Ovary (tissue), 9 donors: ENCODE results near the gene DEGS2. TPM values are rescaled to one million over a fixed set of nuclear protein-coding genes. Genes with fewer than 3 reads are reported as not detected.

Source experiments
- DNase-seq, 5 donors: peaks; one replicate each; pipeline ENCODE4 v3.0.0-alpha.2; 2019 to 2020
- H3K27ac ChIP-seq, 2 donors: fragments of 200-600 bp; one replicate each; pipeline versions ENCODE4 v1.5.1 to v1.8.0; 2019 to 2022
- H3K27me3 ChIP-seq: fragments of 200-600 bp; one replicate; pipeline ENCODE4 v1.8.0; 2022
- H3K36me3 ChIP-seq: fragments of 200-600 bp; sonication (generic); one replicate; pipeline ENCODE4 v1.5.1; 2019
- H3K4me1 ChIP-seq: one replicate; pipeline ENCODE4 v1.8.1; 2013; ENCODE audit warnings: mild to moderate bottlenecking, moderate library complexity; ENCODE audit not compliant: insufficient read depth
- H3K4me3 ChIP-seq: fragments of 200-600 bp; sonication (generic); one replicate; pipeline ENCODE4 v1.5.1; 2017
- H3K9me3 ChIP-seq, 2 donors: fragments of 200-600 bp in 1 of 2; sonication (generic) in 1 of 2; one replicate each; pipeline versions ENCODE4 v1.5.1 to v1.8.1; 2013 to 2019; ENCODE audit warnings: mild to moderate bottlenecking in 1 of 2, moderate library complexity in 1 of 2
- EP300 ChIP-seq: sonication (generic); formaldehyde crosslinking; IDR thresholded peaks from one replicate; pipeline ENCODE4 v1.6.1; 2017; ENCODE audit warnings: antibody characterized with exemption
- POLR2A ChIP-seq: fragments of 450-650 bp; IDR thresholded peaks from one replicate; pipeline ENCODE4 v1.6.1; 2017; ENCODE audit warnings: antibody characterized with exemption, mild to moderate bottlenecking, moderate library complexity
- WGBS, 3 donors: extraction: QIAGEN DNeasy Blood & Tissue Kit in 1 of 3; methylation state at CpG; one replicate each; pipeline versions ENCODE4 v1.1.5 to v1.1.7; 2013 to 2017; 5-methylcytosine and 5-hydroxymethylcytosine counted together
- intact Hi-C, 4 donors: fragments of 100-400 bp; cut with DNase I; formaldehyde crosslinking; loops; one replicate each; pipeline versions ENCODE4 v1.11.0 to v1.15.1; 2022 to 2023
- polyA plus RNA-seq, 2 donors: library from polyadenylated mRNA; stranded (reverse); fragments of 200-250 nt in 1 of 2; fragments of 350-450 nt in 1 of 2; fragmentation: Illumina TruSeq in 1 of 2; extraction: RNeasy Lipid Tissue Mini Kit (QIAGEN cat#74804) in 1 of 2; gene quantifications; one replicate each; pipeline ENCODE4 v1.2.3, GENCODE V29; 2013 to 2014
- total RNA-seq, 7 donors: library from RNA; depleted of rRNA in 2 of 7; stranded (reverse); fragments of >200 nt in 2 of 7; fragmentation: NEBNext Ultra II Directional in 3 of 7; extraction: Animal tissue kit (Norgen Biotek cat#: 25700) in 3 of 7; gene quantifications; one replicate each; pipeline versions ENCODE4 v1.1.0 to v1.2.4, GENCODE V29; 2016 to 2023
- TF ChIP-seq, protein P1 (sequence below), 3 donors: fragments of 450-650 bp in 2 of 3; fragments of 200-600 bp in 1 of 3; IDR thresholded peaks; one replicate each; pipeline versions ENCODE4 v1.5.1 to v1.8.0; 2016 to 2022; ENCODE audit warnings: antibody characterized with exemption in 3 of 3, mild to moderate bottlenecking in 1 of 3
- donor health status: DM: no; HTN: no; CAD: no; lungs with moderate emphysema.
- donor health status: DM: no; HTN: no; CAD: no.
- donor health status: Bipolar disorder and iron deficiency.
- donor health status: DM: yes; HTN: yes; CAD: no.
- donor health status: DM: no; HTN: no; CAD: no.
- donor health status: DM: yes; HTN: yes; CAD: no.

The DEGS2 gene
- total and polyA plus RNA-seq, 9 donors: 0.45 to 7.9 (median 2.3) TPM; not detected in 1

DNA sequence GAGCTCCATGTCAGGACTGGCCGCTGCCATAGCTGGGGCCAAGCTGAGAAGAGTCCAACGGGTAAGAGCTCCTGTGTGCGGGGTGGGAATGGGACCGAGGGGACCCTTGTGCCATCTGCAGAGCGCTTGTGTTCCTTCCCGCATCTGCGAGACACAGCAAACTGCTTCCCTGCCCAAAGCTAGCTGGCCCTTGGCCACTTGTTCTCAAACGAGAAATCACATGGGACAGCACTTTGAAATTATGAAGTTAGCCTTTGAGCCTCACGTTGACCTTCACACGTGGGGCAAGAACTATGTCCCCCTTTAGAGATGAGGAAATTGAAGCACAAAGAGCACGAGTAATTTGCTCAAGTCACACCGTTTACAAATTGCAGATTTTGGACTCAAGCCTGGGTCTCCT is 30.8 kb downstream of the DEGS2 start:
- H3K4me3 ChIP-seq: no peak overlapping the region
- no peaks in the 10 kb centered on the region for H3K36me3 ChIP-seq
- DNase-seq: no peak
- no peak overlapping the region for H3K27ac ChIP-seq
- H3K4me1 ChIP-seq: no peaks in the 10 kb centered on the region
- H3K27me3 ChIP-seq: no peaks in the 10 kb centered on the region
- TF ChIP-seq, protein P1, sequence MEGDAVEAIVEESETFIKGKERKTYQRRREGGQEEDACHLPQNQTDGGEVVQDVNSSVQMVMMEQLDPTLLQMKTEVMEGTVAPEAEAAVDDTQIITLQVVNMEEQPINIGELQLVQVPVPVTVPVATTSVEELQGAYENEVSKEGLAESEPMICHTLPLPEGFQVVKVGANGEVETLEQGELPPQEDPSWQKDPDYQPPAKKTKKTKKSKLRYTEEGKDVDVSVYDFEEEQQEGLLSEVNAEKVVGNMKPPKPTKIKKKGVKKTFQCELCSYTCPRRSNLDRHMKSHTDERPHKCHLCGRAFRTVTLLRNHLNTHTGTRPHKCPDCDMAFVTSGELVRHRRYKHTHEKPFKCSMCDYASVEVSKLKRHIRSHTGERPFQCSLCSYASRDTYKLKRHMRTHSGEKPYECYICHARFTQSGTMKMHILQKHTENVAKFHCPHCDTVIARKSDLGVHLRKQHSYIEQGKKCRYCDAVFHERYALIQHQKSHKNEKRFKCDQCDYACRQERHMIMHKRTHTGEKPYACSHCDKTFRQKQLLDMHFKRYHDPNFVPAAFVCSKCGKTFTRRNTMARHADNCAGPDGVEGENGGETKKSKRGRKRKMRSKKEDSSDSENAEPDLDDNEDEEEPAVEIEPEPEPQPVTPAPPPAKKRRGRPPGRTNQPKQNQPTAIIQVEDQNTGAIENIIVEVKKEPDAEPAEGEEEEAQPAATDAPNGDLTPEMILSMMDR (IDR thresholded peaks at IDR 0.05): no peak
- TF ChIP-seq POLR2A (no peak), EP300 (no peak)
- WGBS, 3 donors: 85 to 90% (median 89%) methylated on average over 12 of the region's 12 CpGs
- intact Hi-C loops: no loop called here
- H3K9me3 ChIP-seq: no peaks in the 10 kb centered on the region

DNA sequence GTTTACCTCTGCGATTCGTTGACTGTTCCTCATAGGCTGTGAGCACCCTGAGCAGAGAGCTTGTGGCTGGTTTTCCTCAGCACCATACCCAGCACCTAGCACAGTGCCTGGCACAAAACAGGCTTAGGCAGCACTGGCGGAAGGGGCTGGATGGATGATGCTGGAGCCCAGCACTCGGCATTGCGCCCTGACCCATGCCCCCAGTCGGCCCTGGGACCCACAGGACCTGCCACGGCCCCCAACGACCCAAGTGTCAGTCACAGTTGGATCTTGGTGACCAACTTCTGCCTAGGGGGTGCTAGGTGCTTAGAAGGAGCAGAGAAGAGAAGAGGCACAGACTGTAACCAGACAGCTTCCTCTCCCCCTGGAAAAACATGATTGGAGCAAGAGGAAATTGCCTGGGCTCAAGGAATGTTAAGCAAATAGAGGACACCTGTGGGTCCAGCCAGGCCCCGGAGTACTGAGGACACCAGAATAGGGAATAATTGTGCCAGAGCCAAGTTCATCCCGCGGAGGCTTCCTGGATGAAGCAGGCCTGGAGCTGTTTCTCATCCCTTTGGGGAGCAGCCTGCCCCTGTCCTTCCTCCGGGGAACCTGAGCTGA is 31.5 kb downstream of the DEGS2 start:
- no peak overlapping the region for H3K4me3 ChIP-seq
- DNase-seq: no peak
- H3K27ac ChIP-seq: no peak overlapping the region
- 89 to 98% (median 90%) methylated on average over 12 of the region's 12 CpGs for WGBS, 3 donors
- intact Hi-C loops: no loop called here
- H3K4me1 ChIP-seq: no peaks in the 10 kb centered on the region
- no peak for TF ChIP-seq POLR2A
- no peak for TF ChIP-seq EP300
- TF ChIP-seq, protein P1 (IDR thresholded peaks at IDR 0.05): no peak
- H3K36me3 ChIP-seq: no peaks in the 10 kb centered on the region
- H3K9me3 ChIP-seq: no peaks in the 10 kb centered on the region
- no peaks in the 10 kb centered on the region for H3K27me3 ChIP-seq

DNA sequence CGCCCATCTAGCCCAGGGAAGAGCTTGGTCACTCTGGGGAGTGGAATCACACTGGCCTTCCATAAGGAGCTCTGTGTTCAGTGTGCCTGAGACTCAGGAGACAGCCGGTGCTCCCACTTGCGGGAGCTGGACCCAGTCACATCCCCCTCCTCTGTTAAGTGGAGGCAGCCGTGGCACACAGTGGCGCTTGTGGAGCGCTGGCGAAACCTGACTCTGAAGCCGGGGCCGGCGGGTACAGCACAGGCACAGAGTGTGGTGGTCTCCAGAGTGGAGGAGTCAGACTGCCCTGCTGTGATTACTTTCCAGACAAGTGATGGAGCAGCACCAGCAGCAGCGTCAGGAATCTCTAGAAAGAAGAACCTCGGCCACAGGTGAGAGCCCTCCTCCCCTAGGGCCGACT is 33.0 kb downstream of the DEGS2 start:
- Histone ChIP-seq H3K27ac (no peak overlapping the region), H3K4me3 (no peak overlapping the region), H3K4me1 (no peaks in the 10 kb centered on the region), H3K9me3 (no peaks in the 10 kb centered on the region), H3K27me3 (no peaks in the 10 kb centered on the region), H3K36me3 (no peaks in the 10 kb centered on the region)
- DNase-seq: no peak
- WGBS, 3 donors: 88 to 91% (median 89%) methylated on average over 13 of the region's 13 CpGs
- TF ChIP-seq EP300: no peak
- no peak for TF ChIP-seq POLR2A
- TF ChIP-seq, protein P1 (IDR thresholded peaks at IDR 0.05): no peak
- intact Hi-C loops: no loop called here

DNA sequence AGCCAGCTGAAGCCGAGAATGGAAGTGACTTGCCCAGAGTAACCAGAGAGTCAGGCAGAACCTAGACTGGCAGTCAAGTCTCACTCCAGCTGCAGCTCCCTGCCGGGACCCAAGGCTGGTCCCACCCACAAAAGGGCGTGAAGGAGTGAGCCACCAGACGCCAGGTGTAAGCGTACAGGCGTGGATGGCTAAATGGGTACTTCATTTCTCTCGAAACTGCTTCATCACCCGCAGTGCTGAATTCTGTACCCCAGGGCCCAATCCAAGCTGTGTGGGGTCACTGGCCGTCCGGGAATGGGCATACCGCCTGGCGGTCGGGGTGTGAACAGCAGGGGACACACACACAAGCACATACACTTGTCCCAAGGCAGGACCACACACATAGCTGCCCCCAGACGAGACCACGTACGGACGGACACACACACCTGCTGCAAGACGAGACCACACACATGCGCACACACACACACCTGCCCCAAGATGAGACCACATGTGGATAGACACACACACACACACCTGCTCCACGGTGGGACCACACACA is 34.8 kb downstream of the DEGS2 start:
- WGBS, 3 donors: 85 to 91% (median 86%) methylated on average over 19 to 20 of the region's 20 CpGs
- H3K36me3 ChIP-seq: no peaks in the 10 kb centered on the region
- no peaks in the 10 kb centered on the region for H3K27me3 ChIP-seq
- no peak for DNase-seq
- no peak overlapping the region for H3K4me3 ChIP-seq
- H3K9me3 ChIP-seq: no peaks in the 10 kb centered on the region
- intact Hi-C loops: loop anchor here in 1 of 4 donors (5.0 kb wide), 1 partner anchor 127 kb away; no protein-coding TSS in a partner anchor
- TF ChIP-seq, protein P1 (IDR thresholded peaks at IDR 0.05): no peak
- TF ChIP-seq POLR2A (no peak), EP300 (no peak)
- H3K4me1 ChIP-seq: no peaks in the 10 kb centered on the region
- H3K27ac ChIP-seq: no peak overlapping the region
